Activated effector memory CD4-positive, alpha-beta T cell treated with Interleukin-2 at 50 U/mL for 16 hours (primary cell): ENCODE results near the gene ZNF385B.

Source experiments
- DNase-seq: peaks from one replicate; pipeline ENCODE4 v3.0.0-alpha.2; 2020

Gene ZNF385B

GRCh38 chr2:179729966-179730365 lies 131.4 kb downstream of the ZNF385B start:
- DNase-seq = no peak

GRCh38 chr2:179726461-179727180 lies 134.8 kb downstream of the ZNF385B start:
- no peak for DNase-seq

DNA sequence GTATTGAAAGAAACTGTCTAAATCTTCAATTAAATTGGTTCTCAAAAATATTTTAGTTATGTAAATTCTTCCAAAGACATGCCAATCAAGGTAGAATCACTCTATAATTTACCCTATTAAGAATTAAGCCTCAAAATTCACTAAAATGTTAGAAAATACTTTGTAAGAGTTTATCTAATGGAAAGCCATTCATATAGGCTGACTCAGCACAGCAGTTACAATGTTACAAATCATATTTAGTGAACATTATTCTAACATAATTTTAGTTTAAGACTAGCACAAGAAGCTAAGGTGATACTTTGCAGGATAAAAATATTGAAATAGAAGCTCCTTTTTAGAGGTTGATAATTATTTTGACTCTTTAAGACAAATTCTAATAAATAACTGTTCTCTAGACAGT lies 137.0 kb downstream of the ZNF385B start:
- no peak for DNase-seq

DNA sequence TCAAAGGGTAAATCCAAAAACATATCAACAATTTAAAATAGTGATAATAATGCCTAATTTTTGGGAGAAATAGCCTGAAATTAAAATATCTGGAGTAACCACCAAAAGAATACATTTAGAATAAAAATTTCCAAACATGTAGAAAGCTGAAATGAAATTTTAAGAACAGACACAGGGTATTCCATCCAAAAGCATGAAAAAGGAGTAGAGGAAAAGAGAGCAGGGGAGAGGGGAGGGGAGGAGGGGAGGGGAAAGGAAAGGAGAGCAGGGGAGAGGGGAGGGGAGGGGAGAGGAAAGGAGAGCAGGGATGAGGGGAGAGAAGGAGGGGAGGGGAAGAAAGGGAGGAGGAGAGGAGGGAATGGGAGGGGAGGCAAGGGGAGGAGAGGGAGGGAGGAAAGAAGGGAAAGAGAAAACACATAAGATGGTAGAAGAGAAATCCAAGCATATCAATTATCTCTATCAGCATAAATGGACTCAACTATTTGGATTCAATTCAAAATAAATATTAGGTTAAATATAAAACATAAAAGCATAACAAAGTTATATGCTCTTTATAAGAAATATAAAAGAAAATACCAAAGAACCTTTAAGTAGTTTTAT lies 141.1 kb downstream of the ZNF385B start:
- DNase-seq = no peak

- DNase-seq = no peak
These were observed 145.5 kb downstream of the ZNF385B start for GRCh38 chr2:179715871-179716270.

DNA sequence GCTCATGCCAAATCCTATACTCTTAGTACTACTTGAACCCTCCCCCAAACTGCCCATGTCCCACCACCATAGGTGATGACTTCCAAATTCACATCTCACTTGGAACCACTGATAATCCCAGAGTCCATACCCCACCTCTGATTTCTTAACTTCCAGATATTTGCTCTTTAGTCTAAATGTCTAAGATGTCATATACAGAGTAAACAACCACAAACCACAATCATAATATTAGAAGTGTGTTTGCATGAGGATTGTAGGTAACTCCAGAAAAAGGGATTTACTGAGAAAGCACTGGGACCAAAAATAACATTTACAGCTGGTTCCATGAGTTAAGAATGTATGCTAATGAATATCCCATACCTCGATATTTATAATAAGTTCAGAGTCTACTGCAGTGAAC lies 146.2 kb downstream of the ZNF385B start:
- no peak for DNase-seq

DNA sequence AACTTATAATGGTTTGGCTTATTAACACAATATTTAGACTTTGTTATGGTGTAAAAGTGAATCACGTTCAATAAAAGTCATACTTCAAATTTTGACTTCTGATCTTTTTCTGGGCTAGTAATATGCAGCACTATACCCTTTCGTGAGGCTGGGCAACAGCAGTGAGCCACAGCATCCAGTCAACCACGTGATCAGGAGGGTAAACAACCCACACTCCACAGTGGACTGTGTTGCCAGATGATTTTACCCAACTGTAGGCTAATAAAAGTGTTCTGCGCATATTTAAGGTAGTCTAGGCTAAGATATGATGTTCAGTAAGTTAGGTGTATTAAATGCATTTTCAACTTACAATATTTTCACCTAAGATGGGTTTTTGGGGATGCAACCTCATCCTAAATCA lies 148.6 kb downstream of the ZNF385B start:
- DNase-seq = no peak

- no peak for DNase-seq
These were observed 150.0 kb downstream of the ZNF385B start for GRCh38 chr2:179711375-179711774.

DNA sequence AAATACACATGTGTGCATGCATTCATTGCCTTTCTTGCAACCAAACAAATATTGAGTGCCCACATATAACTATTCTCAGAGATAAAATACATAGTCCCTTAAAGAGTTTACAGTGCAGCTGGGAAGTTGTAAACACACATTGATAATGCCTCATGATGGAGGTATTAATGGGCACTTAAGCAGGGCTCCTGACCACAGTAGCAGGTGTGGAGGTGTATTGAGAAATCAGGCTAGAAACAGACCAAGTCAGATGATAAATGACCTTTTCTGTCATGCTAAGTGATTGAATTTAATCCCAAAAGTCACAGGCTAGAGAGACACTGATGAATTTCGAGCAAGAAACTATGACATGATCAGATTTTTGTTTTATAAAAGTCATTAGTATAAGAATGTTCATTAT lies 157.7 kb downstream of the ZNF385B start:
- DNase-seq = no peak

DNA sequence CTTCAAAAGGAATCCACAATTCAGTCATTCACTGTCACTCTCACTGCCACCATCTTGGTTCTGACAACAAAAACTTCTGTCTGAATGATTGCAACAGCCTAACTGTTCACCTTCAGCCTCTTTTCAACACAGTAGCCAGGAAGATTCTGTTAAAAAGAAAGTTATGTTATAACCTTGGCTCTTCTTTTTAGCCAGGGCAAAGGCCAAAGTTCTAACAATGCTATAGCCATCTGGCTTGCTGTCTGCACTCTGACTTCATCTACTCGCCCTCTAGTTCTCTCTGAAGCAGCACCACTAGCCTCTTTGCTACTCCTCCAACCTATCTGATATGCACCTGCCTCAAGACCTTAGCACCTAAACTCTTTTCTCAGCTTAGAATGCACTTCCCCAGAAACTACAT lies 158.5 kb downstream of the ZNF385B start:
- no peak for DNase-seq

GRCh38 chr2:179701524-179702110 lies 159.8 kb downstream of the ZNF385B start:
- DNase-seq = no peak

GRCh38 chr2:179695486-179695885 lies 165.9 kb downstream of the ZNF385B start:
- DNase-seq = no peak

- no peak for DNase-seq
These were observed 166.4 kb downstream of the ZNF385B start for GRCh38 chr2:179694963-179695362.

DNA sequence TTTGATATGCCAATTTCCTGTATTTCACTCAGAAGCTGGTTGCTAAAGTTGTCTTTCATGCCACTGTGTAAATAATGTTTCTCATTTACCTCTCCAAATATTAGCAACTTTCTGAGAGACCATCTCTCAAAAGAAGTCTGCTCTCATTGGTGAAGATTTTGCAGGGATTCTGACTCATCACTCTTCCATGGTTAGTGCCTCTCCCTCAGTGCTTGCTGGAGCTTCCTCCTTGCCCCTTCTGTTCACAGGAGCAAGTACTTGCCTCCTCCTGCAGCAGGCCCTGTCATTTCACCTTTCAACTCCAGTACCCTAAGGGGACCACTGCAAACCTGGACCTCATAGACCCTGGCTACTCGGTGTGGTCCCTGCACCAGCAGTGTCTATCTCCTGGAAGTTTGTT lies 168.8 kb downstream of the ZNF385B start:
- DNase-seq = no peak

GRCh38 chr2:179692043-179692442 lies 169.4 kb downstream of the ZNF385B start:
- DNase-seq = no peak

DNA sequence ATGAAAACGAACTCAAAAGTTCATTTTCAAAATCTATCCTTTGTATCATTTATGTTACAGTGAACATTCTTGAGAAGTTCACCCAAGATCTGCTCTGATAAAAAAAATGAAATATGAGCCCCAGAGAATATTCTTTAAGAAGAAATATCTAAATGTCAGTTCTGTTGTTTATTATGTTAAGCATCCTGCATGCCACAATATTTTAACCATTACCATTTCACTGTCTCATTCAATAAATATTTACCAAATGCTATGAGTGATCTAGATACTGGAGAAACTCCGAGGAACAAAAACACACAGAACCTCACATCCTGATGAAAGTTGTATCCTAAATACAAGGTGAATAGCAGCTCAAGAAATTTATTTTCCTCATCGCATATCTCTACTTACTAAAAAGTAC lies 170.2 kb downstream of the ZNF385B start:
- no peak for DNase-seq

DNA sequence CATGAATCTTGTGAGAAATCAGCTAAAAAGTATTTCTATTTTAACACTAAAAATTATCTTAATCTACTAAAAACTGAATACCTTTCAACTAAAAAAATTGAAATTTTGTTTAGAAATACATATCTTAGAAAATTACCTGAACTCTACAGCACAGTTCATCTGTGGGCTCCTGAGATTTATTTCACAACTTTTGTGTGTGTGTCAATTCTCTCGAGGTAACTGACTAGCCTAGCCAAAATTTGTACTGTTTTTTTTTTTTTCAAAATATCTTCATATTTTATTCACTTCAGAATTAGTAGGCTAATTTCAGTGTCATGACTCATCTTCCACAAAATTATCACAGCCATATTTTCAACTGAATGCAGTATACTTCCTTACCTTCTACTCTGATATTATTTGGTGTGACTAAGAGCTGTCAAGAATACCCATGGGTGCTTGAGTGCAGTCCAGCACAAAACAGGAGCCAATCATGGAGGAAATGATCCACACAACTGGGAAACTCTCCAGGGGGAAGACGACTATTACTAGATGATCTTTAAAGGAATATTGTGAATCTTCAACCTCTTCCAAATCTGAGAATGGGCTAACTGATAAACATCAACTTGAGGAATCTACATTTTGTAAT lies 174.6 kb downstream of the ZNF385B start:
- DNase-seq = no peak

GRCh38 chr2:179686069-179686468 lies 175.3 kb downstream of the ZNF385B start:
- no peak for DNase-seq

GRCh38 chr2:179685146-179685545 lies 176.3 kb downstream of the ZNF385B start:
- DNase-seq = no peak

GRCh38 chr2:179682756-179683155 lies 178.7 kb downstream of the ZNF385B start:
- no peak for DNase-seq

GRCh38 chr2:179677746-179678505 lies 183.5 kb downstream of the ZNF385B start:
- no peak for DNase-seq

DNA sequence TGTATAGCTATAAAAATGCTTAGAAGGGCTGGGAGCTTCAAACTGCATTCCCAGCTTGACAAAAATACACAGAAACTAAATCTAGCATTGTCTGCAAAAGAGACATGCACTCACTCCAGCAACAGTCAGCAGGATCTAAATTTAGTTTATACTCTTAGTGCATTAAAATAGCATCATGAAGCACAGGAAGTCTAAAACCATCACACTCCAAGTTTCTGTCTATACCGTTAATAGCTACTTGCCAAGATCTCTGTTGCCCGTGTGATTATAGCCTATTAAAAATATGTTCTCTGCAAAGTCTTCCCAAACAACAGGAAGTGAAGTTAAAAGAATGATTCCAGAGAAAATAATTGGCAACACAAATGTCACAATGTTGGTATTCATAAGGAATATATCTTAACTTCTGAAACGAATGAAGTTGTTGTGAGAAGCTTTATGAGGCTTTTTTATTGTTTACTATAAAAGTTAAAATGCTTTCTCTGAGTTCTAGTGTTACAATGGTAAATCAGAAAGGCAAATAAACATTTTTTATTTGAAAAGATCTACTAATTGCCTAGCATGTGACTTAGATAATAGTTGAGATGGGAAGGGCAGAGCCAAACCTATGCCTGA lies 184.2 kb downstream of the ZNF385B start:
- no peak for DNase-seq

DNA sequence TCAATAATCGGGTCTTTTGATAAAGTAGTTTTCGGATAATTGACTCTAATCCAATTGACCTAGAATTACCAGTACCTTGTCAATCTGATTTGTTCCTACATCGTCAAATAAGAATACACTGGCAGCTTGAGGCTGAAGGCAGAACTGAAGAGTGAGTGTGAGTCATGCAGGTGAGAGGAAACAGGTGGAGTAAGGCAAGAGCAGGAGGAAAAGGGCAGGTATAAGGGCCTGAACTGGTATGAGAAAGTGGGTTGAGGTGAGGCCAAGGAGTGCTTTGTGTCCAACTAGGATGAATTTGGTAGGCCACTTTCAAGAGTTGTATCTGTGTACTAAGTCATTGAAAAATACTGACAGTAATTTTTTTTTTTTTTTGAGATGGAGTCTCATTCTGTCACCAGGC lies 186.0 kb downstream of the ZNF385B start:
- no peak for DNase-seq
